Fibroblast of villous mesenchyme (primary cell): ENCODE measurements around the gene HOXA7. TPM values are rescaled to one million over a fixed set of nuclear protein-coding genes. Genes with fewer than 3 reads are reported as not detected.

Source experiments
- DNase-seq: peaks from one replicate; pipeline ENCODE4 v3.0.0-alpha.2; 2010; ENCODE audit warnings: low read depth
- H3K4me3 ChIP-seq: 2 replicates; pipeline ENCODE4 v1.5.1; 2011; ENCODE audit warnings: low read depth, mild to moderate bottlenecking, low read length
- CTCF ChIP-seq: IDR thresholded peaks from 2 replicates; pipeline ENCODE4 v1.5.1; 2012; ENCODE audit warnings: low read depth, mild to moderate bottlenecking, low read length; ENCODE audit not compliant: insufficient read depth
- total RNA-seq: library from RNA; depleted of rRNA; stranded (reverse); fragments of >200 nt; gene quantifications from 2 replicates; pipeline ENCODE4 v1.2.3, GENCODE V29; 2012

HOXA7 gene
- total RNA-seq, 1 donor = 2.2 TPM

- DNase-seq = no peak
- no peak overlapping the region for H3K4me3 ChIP-seq
- no peak for TF ChIP-seq CTCF
Observed at GRCh38 chr7:27117887-27118491, 38.5 kb downstream of the HOXA7 start.

DNA sequence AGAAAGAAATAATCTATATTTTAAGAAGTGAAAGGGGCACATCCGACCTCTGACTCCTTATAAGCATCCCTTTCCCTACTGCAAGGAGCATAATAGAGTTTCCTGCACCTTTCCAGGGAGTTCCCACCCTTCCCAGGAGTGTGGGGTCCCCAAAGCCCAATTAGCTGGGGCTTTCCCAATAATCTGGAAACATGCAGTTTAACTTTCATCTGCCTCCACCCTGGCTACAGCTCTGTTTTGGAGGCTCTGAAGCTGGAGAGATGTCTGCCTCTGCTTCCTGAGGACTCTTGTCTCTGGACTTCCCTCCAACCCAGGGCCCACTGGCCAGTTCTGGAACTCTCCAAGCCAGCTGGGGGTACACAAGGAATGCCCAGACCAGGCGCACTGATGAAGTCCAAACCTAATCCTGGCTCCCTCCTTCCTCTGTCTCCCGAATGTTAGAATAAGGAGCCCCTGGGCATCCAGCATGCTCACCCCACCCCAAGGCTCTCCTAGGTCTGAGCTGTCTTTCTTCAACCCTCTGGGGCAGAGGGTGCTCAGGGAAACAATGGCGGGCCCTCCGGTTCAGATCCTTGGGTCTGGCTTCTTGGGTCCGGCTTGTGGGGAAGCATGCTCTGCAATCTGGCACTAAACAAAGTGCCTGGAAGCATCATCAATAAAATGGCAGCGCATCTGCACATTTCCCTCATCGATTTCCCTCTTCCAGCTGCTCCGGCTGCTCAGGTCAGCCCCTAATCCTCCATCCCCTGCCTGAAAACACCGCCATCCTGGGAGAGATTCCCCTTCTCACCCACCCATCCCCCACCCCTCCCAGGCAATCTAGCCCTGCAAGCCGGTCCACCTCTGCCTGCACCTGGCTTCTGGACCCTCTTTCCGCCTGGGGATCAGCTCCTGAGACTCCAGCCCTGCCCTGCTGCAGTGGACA is 39.3 kb downstream of the HOXA7 start:
- no peak for TF ChIP-seq CTCF
- no peak overlapping the region for H3K4me3 ChIP-seq
- no peak for DNase-seq

DNA sequence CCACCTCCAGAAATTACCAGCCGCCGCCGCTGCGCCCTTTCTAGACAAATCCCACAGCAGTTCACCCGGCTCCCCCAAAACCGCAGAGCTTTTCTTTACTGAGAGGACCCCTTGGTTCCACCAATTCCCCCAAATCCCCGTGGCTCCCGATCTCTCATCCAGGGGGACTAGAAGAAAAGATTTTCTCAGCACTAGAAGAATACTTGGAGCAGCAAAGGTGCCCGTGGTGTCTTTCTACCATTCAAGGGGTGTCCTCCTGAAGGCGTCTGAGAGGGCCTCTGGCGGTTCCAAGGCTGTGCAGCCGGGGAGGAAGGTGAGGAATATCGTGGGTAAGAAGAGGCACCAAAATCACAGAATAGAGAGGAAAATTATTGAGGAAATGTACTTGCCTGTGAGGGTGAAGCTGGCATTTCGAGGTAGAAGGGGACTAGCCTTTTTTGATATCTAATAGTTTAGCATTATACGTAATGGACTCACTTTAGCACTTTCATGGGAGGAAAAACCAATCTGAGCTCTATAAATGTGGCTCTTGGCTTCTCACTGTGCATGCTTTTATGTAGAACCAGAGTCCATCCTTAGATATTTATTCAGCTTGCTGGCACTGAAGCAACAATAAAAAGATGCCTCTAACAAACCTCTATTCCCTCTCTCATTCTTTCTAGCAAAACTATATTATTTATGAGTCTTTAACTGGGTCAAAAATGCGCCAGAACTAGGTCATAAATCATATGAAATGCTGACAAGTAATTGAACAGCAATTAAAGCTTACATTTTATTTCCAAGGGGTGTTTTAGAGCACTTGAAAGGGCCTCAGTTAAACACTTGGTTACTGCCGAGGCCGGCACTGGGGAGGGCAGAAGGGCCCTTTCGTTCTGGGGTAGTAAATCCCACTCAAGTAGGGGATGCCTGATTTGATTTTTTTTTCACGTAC is 40.2 kb downstream of the HOXA7 start:
- H3K4me3 ChIP-seq = peak overlapping the region; percentile 9
- TF ChIP-seq CTCF = no peak
- no peak for DNase-seq

GRCh38 chr7:27115221-27116026 is 41.1 kb downstream of the HOXA7 start:
- H3K4me3 ChIP-seq = peak overlapping the region; percentile 18
- DNase-seq = peak; percentile 88
- TF ChIP-seq CTCF = no peak

GRCh38 chr7:27114881-27115220 is 41.6 kb downstream of the HOXA7 start:
- no peak overlapping the region for H3K4me3 ChIP-seq
- no peak for DNase-seq
- no peak for TF ChIP-seq CTCF
